IPS-15b (cell line): ENCODE results near the gene DCAF5.
A peak's percentile ranks its signal among the peaks of the same experiment; 100 is the strongest.
"Not testable (repeated sequence)": the region's sequence is repeated elsewhere in the genome, so short reads cannot be mapped to it uniquely, and the experiment has no call there.

ENCODE experiments used
- H3K27me3 ChIP-seq: one replicate; pipeline ENCODE4 v1.6.1; 2013; ENCODE audit warnings: low read length; ENCODE audit not compliant: control insufficient read depth, insufficient read depth
- H3K36me3 ChIP-seq: one replicate; pipeline ENCODE4 v1.6.1; 2013; ENCODE audit warnings: low read length; ENCODE audit not compliant: control insufficient read depth, insufficient read depth
- H3K4me1 ChIP-seq: one replicate; pipeline ENCODE4 v1.6.1; 2013; ENCODE audit warnings: mild to moderate bottlenecking, low read length; ENCODE audit not compliant: control insufficient read depth, insufficient read depth
- H3K4me3 ChIP-seq: one replicate; pipeline ENCODE4 v1.5.1; 2013; ENCODE audit warnings: low read depth, low read length
- H3K9ac ChIP-seq: one replicate; pipeline ENCODE4 v1.6.1; 2013; ENCODE audit warnings: low read depth, mild to moderate bottlenecking, low read length
- H3K9me3 ChIP-seq: one replicate; pipeline ENCODE4 v1.6.1; 2013; ENCODE audit warnings: mild to moderate bottlenecking, low read length; ENCODE audit not compliant: control insufficient read depth, insufficient read depth

DCAF5 gene

DNA sequence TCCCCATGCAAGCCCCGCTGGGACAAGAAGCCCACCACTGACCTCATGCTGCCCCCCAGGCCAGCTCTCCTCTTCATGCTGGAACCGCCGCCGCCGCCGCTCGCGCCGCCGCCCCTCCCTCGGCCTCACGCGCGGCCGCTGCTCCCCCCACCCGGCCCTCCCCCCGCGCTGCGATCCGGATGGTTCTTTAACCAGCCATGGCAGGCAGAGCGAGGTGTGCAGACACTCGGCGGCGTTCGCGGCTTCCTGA lies at the start of gene DCAF5:
Gene DCAF5, minus strand, starts transcription at position 218 of the 250 bp plus-strand sequence. Its CDS starts 141 bp downstream, at position 77.
- H3K27me3 ChIP-seq = peaks cover 9% of the 10 kb centered on the region
- peak within 1 kb of the TSS; percentile 68 for H3K9ac ChIP-seq
- H3K4me3 ChIP-seq = peak within 1 kb of the TSS; percentile 86
- no peaks in the 10 kb centered on the region for H3K4me1 ChIP-seq
- no peaks in the 10 kb centered on the region for H3K36me3 ChIP-seq
- no peaks in the 10 kb centered on the region for H3K9me3 ChIP-seq

- Histone ChIP-seq H3K9me3 (no peaks in the 10 kb centered on the region), H3K36me3 (no peaks in the 10 kb centered on the region), H3K9ac (no peak overlapping the region), H3K4me1 (no peaks in the 10 kb centered on the region), H3K27me3 (no peaks in the 10 kb centered on the region), H3K4me3 (no peak overlapping the region)
Observed at GRCh38 chr14:69199786-69200185, 46.9 kb upstream of the DCAF5 start.

DNA sequence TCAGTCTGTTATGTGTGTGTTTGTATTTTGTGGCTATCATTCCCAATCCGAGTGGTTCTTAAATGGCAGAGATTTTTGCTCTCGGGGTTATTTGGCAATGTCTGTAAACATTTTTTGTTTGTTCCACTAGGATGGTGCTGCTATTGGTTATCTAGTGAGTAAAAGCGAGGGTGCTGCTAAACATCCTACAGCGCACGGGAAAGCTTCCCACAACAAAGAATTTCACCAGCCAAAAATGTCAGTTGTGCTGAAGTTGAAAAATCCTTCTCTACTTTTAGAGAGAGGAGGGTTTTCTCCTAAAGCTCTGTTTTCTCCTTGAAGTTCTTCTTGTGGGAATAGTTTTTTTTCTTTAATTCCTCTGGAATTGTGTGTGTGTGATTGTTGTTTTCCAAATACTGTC lies 40.8 kb upstream of the DCAF5 start:
- Histone ChIP-seq H3K4me3 (no peak overlapping the region), H3K36me3 (no peaks in the 10 kb centered on the region), H3K4me1 (no peaks in the 10 kb centered on the region), H3K9me3 (no peaks in the 10 kb centered on the region), H3K27me3 (no peaks in the 10 kb centered on the region), H3K9ac (no peak overlapping the region)

DNA sequence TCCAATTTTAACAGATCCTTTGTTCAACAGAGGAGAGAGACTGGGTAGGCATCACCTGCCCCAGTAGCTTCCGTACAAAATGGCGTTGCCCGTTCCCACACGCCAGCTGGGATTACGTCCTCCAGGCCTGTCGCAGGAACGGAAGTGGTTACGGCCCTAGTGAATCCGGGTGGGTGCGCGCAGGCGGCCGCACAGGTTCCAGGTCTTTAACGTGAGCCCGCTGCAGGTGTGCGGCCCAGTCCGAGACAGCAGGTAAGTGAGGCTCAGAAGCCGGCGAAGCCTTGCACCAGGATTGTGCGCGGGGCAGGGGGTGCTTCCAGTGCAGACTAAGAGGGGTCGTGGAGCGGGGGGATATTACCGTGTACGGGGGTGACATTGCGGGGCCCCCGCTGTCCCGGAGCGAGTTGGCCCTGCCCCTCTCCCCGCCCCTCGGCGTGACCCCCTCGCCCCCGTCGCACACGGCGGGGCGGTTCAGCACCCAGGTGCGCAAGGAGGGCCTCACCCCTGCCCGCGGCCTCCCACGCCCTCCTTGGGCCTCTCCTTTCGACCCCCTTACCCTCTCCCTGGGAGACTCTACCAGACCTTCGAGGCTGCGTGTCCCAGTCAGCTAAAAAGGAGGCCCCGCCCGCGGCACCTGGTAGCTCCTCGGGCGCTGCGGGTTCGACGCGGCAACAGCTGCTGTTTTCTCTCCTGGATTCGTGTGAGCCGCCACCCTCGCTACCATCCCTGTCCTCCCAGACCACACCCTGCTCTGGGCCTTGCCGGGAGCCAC lies 38.6 kb upstream of the DCAF5 start, which contains the start of gene EXD2:
Gene EXD2, plus strand, starts transcription at position 159 of the 772 bp plus-strand sequence. CDS start 17,973 bp downstream, outside the sequence.
- Histone ChIP-seq H3K9me3 (no peaks in the 10 kb centered on the region), H3K36me3 (no peaks in the 10 kb centered on the region), H3K9ac (peak within 1 kb of the TSS; percentile 87), H3K4me3 (peak within 1 kb of the TSS; percentile 87), H3K27me3 (no peaks in the 10 kb centered on the region), H3K4me1 (no peaks in the 10 kb centered on the region)

DNA sequence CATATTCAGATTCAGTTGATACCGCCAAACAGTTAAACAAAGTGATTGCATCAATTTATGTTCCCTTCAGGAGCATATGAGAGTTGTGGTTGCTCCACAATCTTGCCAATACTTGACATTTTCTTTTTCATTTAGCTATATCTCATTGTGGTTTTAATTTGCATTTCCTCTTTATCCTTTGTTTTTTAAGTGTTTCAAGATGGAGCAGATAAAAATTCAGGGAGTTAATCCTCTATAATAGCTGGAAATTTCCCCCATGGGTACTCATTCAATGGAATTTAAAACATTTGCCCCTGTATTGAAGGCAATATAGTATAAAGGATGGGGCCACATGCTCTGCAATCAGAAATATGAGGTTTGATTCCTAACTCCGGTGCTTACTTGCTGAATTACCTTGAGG lies 37.3 kb upstream of the DCAF5 start:
- Histone ChIP-seq H3K9me3 (no peaks in the 10 kb centered on the region), H3K27me3 (no peaks in the 10 kb centered on the region), H3K36me3 (no peaks in the 10 kb centered on the region), H3K4me1 (no peaks in the 10 kb centered on the region), H3K9ac (no peak overlapping the region), H3K4me3 (no peak overlapping the region)

DNA sequence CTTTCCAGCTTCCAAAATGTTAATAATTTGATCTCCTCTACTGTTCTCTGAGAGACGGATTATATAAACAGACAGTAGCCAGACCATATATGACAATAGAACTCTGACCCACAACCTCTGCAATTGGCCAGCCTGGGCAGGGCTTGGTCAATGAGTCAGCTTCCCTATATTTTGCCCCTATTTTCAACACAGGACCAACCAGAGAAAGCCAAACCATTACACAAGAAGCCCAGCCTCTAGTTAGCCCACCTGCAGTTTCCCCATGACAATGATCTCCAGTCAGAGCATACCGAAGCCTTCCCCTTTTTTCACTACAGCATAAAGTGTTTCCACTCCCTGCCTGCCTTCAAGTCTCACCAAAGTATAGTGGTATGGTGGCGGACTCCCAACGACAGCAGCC lies 30.8 kb upstream of the DCAF5 start:
- Histone ChIP-seq H3K4me1 (peaks cover 13% of the 10 kb centered on the region), H3K9ac (no peak overlapping the region), H3K36me3 (no peaks in the 10 kb centered on the region), H3K9me3 (no peaks in the 10 kb centered on the region), H3K4me3 (no peak overlapping the region), H3K27me3 (no peaks in the 10 kb centered on the region)

GRCh38 chr14:69182580-69182979 lies 29.7 kb upstream of the DCAF5 start:
- not testable (repeated sequence) for H3K4me3 ChIP-seq, H3K36me3 ChIP-seq, H3K9me3 ChIP-seq, H3K9ac ChIP-seq, H3K27me3 ChIP-seq
- peaks cover 13% of the 10 kb centered on the region for H3K4me1 ChIP-seq

- H3K36me3 ChIP-seq = no peaks in the 10 kb centered on the region
- no peaks in the 10 kb centered on the region for H3K27me3 ChIP-seq
- H3K4me1 ChIP-seq = peaks cover 13% of the 10 kb centered on the region
- H3K9ac ChIP-seq = no peak overlapping the region
- no peaks in the 10 kb centered on the region for H3K9me3 ChIP-seq
- no peak overlapping the region for H3K4me3 ChIP-seq
Observed at GRCh38 chr14:69181491-69181890, 28.6 kb upstream of the DCAF5 start.

GRCh38 chr14:69175130-69175529 lies 22.2 kb upstream of the DCAF5 start:
- H3K9me3 ChIP-seq = no peaks in the 10 kb centered on the region
- H3K27me3 ChIP-seq = no peaks in the 10 kb centered on the region
- no peaks in the 10 kb centered on the region for H3K36me3 ChIP-seq
- H3K4me1 ChIP-seq = no peaks in the 10 kb centered on the region
- no peak overlapping the region for H3K4me3 ChIP-seq
- H3K9ac ChIP-seq = no peak overlapping the region

DNA sequence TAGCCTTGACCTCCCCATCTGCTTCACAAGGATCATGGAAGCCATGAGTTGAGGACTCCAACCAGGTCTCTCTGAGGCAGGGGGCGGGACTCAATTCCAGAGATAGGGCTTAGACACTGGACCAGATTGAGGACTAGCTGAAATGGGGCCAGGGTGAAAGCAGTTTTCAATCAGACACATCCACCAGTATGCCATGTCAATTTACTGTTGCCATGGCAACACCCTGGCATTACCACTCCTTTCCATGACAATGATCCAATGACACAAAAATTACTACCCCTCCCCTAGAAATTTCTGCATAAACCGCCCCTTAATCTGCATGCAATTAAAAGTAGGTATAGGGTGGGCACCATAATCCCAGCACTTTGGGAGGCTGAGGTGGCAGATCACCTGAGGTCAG lies 18.6 kb upstream of the DCAF5 start:
- H3K9ac ChIP-seq = no peak overlapping the region
- no peak overlapping the region for H3K4me3 ChIP-seq
- H3K27me3 ChIP-seq = no peaks in the 10 kb centered on the region
- no peaks in the 10 kb centered on the region for H3K36me3 ChIP-seq
- no peaks in the 10 kb centered on the region for H3K9me3 ChIP-seq
- no peaks in the 10 kb centered on the region for H3K4me1 ChIP-seq

- no peak overlapping the region for H3K9ac ChIP-seq
- H3K4me3 ChIP-seq = no peak overlapping the region
- H3K27me3 ChIP-seq = no peaks in the 10 kb centered on the region
- H3K4me1 ChIP-seq = no peaks in the 10 kb centered on the region
- no peaks in the 10 kb centered on the region for H3K9me3 ChIP-seq
- H3K36me3 ChIP-seq = no peaks in the 10 kb centered on the region
Observed at GRCh38 chr14:69170839-69171238, 17.9 kb upstream of the DCAF5 start.

- H3K9ac ChIP-seq, H3K9me3 ChIP-seq, H3K36me3 ChIP-seq, H3K4me1 ChIP-seq, H3K4me3 ChIP-seq, H3K27me3 ChIP-seq: not testable (repeated sequence)
Observed at GRCh38 chr14:69165787-69166186, 12.9 kb upstream of the DCAF5 start.
